ENCODE data around the gene THADA.
"Not testable (repeated sequence)": the region's sequence is repeated elsewhere in the genome, so short reads cannot be mapped to it uniquely, and the experiment has no call there.

Gene THADA

GRCh38 chr2:43391201-43391877, 204.5 kb downstream of the THADA start:
- Histone ChIP-seq H3K9me3 (ENCODE audit: control insufficient read depth, low read length) (no peaks in the 10 kb centered on the region), H3K4me3 (ENCODE audit: low read length) (no peak overlapping the region), H3K36me3 (ENCODE audit: control insufficient read depth, insufficient read depth, low read length) (no peaks in the 10 kb centered on the region), H3K27me3 (ENCODE audit: control insufficient read depth, insufficient read depth, low read length) (no peaks in the 10 kb centered on the region), H3K9ac (ENCODE audit: low read length) (no peak overlapping the region), H3K4me1 (ENCODE audit: control insufficient read depth, insufficient read depth, low read length) (peaks cover 10% of the 10 kb centered on the region)

DNA sequence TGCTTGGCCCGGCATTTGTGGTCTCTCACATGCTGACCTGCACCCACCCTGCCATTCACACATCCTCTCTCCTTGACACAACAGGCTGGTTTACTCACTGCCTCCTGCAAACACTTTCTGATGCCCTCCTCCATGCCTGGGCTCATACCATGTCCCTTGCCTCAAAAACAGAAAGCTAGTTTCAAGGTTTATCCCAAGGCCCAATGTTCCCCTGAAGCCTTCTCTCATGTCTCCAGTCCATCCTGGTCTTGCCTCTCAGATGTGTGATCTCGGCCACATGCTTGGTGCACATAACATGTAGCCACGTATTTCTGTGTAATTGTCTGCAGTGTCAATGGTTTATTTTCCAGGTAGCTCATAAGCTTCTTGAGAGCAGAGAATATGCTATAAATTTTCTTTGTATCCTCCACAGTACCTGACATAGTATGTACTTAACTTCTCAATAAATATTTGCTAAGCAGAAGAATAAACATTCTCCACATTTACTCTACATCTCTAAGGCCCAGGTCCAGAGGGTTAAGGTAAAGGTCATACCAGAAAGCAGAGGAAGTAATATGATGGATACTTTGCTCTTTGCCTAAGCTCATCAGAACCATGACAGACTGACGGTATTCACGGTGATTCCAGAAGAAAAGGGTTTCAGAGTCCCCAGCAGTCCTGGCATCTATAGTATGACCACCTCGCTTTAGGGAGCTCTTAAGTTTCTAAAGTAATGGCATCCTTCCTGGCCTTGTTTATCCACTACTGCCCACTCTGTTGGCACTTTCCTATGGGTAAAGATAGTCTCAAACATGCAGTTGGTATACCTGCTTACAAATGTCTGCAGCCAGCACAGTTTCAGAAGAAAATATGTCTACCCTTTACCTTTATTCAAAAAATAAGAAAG, 206.0 kb downstream of the THADA start:
- H3K9me3 ChIP-seq (ENCODE audit: control insufficient read depth, low read length), result no peaks in the 10 kb centered on the region
- H3K27me3 ChIP-seq (ENCODE audit: control insufficient read depth, insufficient read depth, low read length), result no peaks in the 10 kb centered on the region
- no peak overlapping the region for H3K4me3 ChIP-seq (ENCODE audit: low read length)
- peaks cover 10% of the 10 kb centered on the region for H3K4me1 ChIP-seq (ENCODE audit: control insufficient read depth, insufficient read depth, low read length)
- no peak overlapping the region for H3K9ac ChIP-seq (ENCODE audit: low read length)
- H3K36me3 ChIP-seq (ENCODE audit: control insufficient read depth, insufficient read depth, low read length), result no peaks in the 10 kb centered on the region

- Histone ChIP-seq H3K4me3 (ENCODE audit: low read length) (no peak overlapping the region), H3K36me3 (ENCODE audit: control insufficient read depth, insufficient read depth, low read length) (no peaks in the 10 kb centered on the region), H3K27me3 (ENCODE audit: control insufficient read depth, insufficient read depth, low read length) (no peaks in the 10 kb centered on the region), H3K9ac (ENCODE audit: low read length) (no peak overlapping the region), H3K9me3 (ENCODE audit: control insufficient read depth, low read length) (no peaks in the 10 kb centered on the region), H3K4me1 (ENCODE audit: control insufficient read depth, insufficient read depth, low read length) (peaks cover 10% of the 10 kb centered on the region)
Measured at GRCh38 chr2:43388371-43388770, 207.5 kb downstream of the THADA start.

DNA sequence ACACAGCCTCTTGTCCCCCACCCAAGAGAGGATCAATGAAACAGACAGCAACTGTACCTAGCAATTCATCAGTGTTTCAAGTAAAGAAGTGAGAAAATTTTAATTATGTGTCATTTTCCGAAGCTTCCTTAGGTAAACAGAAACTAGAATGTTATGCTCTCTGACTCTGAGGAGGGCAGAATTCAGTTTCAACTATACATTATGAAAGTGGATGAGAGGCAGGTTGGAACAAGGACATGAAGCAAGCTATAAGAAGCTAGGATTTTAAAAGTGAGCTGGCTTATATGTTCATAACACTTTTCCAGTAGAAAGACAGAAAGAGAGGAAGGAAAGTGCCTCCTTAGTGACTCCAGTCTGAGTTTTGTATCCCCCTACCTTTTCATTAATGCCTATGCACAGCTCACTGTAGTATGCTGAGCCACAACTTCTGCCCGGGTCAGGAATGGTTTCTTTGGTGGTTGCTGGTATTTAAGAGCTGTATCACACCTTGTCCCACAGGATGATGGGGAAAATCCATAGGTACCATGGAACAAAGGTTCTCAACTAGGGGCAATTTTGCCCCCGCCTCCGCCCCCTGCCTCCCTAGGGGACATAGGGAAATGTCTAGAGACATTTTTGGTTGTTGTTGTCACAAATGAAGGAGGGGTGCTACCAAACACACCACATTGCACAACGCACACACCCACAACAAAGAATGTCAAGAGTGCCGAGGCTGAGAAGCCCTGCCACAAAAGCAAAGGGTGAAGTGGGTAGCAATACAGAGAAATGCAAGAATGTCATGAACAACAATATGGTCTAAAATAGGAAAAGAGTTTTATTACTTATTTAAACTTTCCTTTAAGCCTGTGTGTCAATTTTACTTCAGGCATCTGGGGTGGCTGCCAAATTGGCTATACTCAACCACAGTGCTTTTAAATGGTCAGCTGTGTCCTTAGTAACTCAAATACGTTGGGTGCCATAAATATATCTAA, 208.5 kb downstream of the THADA start:
- Histone ChIP-seq H3K4me3 (ENCODE audit: low read length) (no peak overlapping the region), H3K4me1 (ENCODE audit: control insufficient read depth, insufficient read depth, low read length) (peaks cover 10% of the 10 kb centered on the region), H3K27me3 (ENCODE audit: control insufficient read depth, insufficient read depth, low read length) (no peaks in the 10 kb centered on the region), H3K36me3 (ENCODE audit: control insufficient read depth, insufficient read depth, low read length) (no peaks in the 10 kb centered on the region), H3K9ac (ENCODE audit: low read length) (no peak overlapping the region), H3K9me3 (ENCODE audit: control insufficient read depth, low read length) (no peaks in the 10 kb centered on the region)

DNA sequence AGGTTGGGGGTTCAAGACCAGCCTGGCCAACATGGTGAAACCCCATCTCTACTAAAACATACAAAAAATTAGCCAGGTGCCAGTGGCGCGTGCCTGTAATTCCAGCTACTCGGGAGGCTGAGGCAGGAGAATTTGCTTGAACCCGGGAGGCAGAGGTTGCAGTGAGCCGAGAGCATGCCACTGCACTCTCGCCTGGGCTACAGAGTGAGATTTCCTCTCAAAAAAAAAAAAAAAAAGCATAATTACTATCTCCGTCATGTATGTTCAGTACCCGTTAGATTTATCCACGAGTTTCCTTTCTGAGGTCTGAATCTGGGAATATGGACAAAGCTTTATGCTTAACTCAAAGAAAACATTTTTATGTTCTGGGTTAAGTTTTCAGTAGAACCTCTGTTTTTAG, 209.2 kb downstream of the THADA start:
- not testable (repeated sequence) for H3K4me3 ChIP-seq (ENCODE audit: low read length); H3K9ac ChIP-seq (ENCODE audit: low read length); H3K36me3 ChIP-seq (ENCODE audit: control insufficient read depth, insufficient read depth, low read length); H3K4me1 ChIP-seq (ENCODE audit: control insufficient read depth, insufficient read depth, low read length); H3K9me3 ChIP-seq (ENCODE audit: control insufficient read depth, low read length); H3K27me3 ChIP-seq (ENCODE audit: control insufficient read depth, insufficient read depth, low read length)

GRCh38 chr2:43384143-43384542, 211.7 kb downstream of the THADA start:
- no peak overlapping the region for H3K4me3 ChIP-seq (ENCODE audit: low read length)
- H3K36me3 ChIP-seq (ENCODE audit: control insufficient read depth, insufficient read depth, low read length), result no peaks in the 10 kb centered on the region
- H3K9ac ChIP-seq (ENCODE audit: low read length), result no peak overlapping the region
- no peaks in the 10 kb centered on the region for H3K9me3 ChIP-seq (ENCODE audit: control insufficient read depth, low read length)
- H3K27me3 ChIP-seq (ENCODE audit: control insufficient read depth, insufficient read depth, low read length), result no peaks in the 10 kb centered on the region
- H3K4me1 ChIP-seq (ENCODE audit: control insufficient read depth, insufficient read depth, low read length), result no peaks in the 10 kb centered on the region

- no peaks in the 10 kb centered on the region for H3K9me3 ChIP-seq (ENCODE audit: control insufficient read depth, low read length)
- H3K4me1 ChIP-seq (ENCODE audit: control insufficient read depth, insufficient read depth, low read length), result no peaks in the 10 kb centered on the region
- H3K27me3 ChIP-seq (ENCODE audit: control insufficient read depth, insufficient read depth, low read length), result no peaks in the 10 kb centered on the region
- no peak overlapping the region for H3K4me3 ChIP-seq (ENCODE audit: low read length)
- no peak overlapping the region for H3K9ac ChIP-seq (ENCODE audit: low read length)
- no peaks in the 10 kb centered on the region for H3K36me3 ChIP-seq (ENCODE audit: control insufficient read depth, insufficient read depth, low read length)
Measured at GRCh38 chr2:43383533-43383932, 212.3 kb downstream of the THADA start.

DNA sequence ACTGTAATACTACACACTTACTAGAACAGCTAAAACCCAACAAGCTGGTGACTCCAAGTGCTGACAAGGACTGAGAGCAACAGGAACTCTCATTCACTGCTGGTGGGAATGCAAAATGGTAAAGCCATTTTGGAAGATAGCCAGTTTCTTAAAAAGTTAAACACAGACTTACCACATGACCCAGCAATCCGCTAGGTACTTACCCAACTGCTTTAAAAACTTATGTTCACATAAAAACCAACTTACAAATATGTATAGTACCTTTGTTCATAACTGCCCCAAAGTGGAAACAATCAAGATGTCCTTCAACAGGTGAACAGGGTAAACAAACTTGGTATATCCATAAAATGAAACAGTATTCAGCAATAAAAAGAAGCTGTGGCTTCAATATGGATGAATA, 216.3 kb downstream of the THADA start:
- no peaks in the 10 kb centered on the region for H3K4me1 ChIP-seq (ENCODE audit: control insufficient read depth, insufficient read depth, low read length)
- H3K9ac ChIP-seq (ENCODE audit: low read length), result no peak overlapping the region
- no peaks in the 10 kb centered on the region for H3K27me3 ChIP-seq (ENCODE audit: control insufficient read depth, insufficient read depth, low read length)
- no peaks in the 10 kb centered on the region for H3K36me3 ChIP-seq (ENCODE audit: control insufficient read depth, insufficient read depth, low read length)
- no peak overlapping the region for H3K4me3 ChIP-seq (ENCODE audit: low read length)
- H3K9me3 ChIP-seq (ENCODE audit: control insufficient read depth, low read length), result no peaks in the 10 kb centered on the region

GRCh38 chr2:43377327-43377726, 218.5 kb downstream of the THADA start:
- no peaks in the 10 kb centered on the region for H3K36me3 ChIP-seq (ENCODE audit: control insufficient read depth, insufficient read depth, low read length)
- H3K9ac ChIP-seq (ENCODE audit: low read length), result no peak overlapping the region
- H3K4me1 ChIP-seq (ENCODE audit: control insufficient read depth, insufficient read depth, low read length), result no peaks in the 10 kb centered on the region
- H3K4me3 ChIP-seq (ENCODE audit: low read length), result no peak overlapping the region
- no peaks in the 10 kb centered on the region for H3K9me3 ChIP-seq (ENCODE audit: control insufficient read depth, low read length)
- H3K27me3 ChIP-seq (ENCODE audit: control insufficient read depth, insufficient read depth, low read length), result no peaks in the 10 kb centered on the region

GRCh38 chr2:43376523-43377198, 219.2 kb downstream of the THADA start:
- H3K9ac ChIP-seq (ENCODE audit: low read length), result no peak overlapping the region
- H3K4me1 ChIP-seq (ENCODE audit: control insufficient read depth, insufficient read depth, low read length), result no peaks in the 10 kb centered on the region
- no peak overlapping the region for H3K4me3 ChIP-seq (ENCODE audit: low read length)
- no peaks in the 10 kb centered on the region for H3K9me3 ChIP-seq (ENCODE audit: control insufficient read depth, low read length)
- H3K36me3 ChIP-seq (ENCODE audit: control insufficient read depth, insufficient read depth, low read length), result no peaks in the 10 kb centered on the region
- H3K27me3 ChIP-seq (ENCODE audit: control insufficient read depth, insufficient read depth, low read length), result no peaks in the 10 kb centered on the region

DNA sequence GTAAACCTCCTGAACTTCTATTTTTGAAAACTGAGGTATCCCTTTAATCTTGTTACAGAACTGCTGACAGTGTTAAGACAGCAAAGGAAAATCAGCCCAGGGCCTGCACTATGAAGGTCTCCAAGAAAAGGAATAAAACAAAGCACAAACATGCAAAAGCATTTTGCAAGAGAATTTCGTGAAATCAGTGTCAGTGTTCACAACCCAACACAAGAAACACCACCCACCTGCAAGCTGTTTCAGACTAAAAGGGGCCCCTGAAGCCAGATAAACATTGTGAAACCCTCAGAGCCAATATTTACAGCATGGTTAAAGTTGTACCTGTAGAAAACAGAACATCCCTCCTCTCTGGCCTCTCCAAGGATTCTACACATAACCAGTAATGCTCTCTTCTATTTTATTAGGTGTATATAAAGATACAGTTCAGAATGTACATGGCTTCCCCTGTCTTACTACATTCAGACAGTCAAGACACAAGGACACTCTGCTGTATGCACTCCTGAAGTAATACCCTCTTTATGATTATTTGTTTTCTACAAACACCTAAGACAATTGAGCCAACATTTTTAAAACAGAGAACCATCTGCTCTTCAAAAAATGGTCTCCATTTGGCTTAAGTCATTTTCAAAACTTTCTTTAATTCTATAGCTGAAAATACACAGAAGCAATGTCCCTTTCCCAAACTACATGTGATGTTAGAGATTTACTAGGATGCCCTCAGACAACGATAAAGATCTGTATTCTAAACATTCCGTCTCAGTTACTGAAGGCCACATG, 219.9 kb downstream of the THADA start:
- H3K9ac ChIP-seq (ENCODE audit: low read length), result no peak overlapping the region
- no peaks in the 10 kb centered on the region for H3K9me3 ChIP-seq (ENCODE audit: control insufficient read depth, low read length)
- no peak overlapping the region for H3K4me3 ChIP-seq (ENCODE audit: low read length)
- no peaks in the 10 kb centered on the region for H3K4me1 ChIP-seq (ENCODE audit: control insufficient read depth, insufficient read depth, low read length)
- no peaks in the 10 kb centered on the region for H3K36me3 ChIP-seq (ENCODE audit: control insufficient read depth, insufficient read depth, low read length)
- no peaks in the 10 kb centered on the region for H3K27me3 ChIP-seq (ENCODE audit: control insufficient read depth, insufficient read depth, low read length)
